ENCODE data around the gene PLPPR1. TPM values are rescaled to one million over a fixed set of nuclear protein-coding genes. Genes with fewer than 3 reads are reported as not detected.
"Not testable (repeated sequence)": the region's sequence is repeated elsewhere in the genome, so short reads cannot be mapped to it uniquely, and the experiment has no call there.

The PLPPR1 gene
- total and polyA plus RNA-seq, 2 donors (not counting 3 experiments of a cell fraction or from before 2014, with no cell fraction given): 0.18 to 0.50 TPM

DNA sequence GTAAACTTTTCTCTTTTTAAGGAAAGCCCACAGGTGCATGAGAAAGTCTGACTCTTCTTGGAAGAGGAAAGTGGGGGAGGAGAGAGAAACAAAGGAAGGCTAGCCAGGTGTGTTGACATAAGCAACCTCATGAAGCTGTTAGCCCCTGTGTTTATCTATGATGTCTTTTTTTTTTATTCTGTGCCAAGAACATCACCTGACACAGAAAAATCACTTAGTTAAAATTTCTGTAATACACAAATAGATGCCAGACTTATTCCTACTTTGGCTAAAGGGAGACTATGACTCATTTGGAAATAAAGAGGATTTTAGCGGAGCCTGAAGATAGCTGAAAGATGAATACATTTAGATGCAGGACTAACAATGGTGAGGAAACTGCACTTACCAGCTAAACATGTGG is 298.0 kb downstream of the PLPPR1 start:
- TF ChIP-seq FOS (IDR thresholded peaks at IDR 0.05; ENCODE audit: borderline replicate concordance, insufficient read depth, low read length): no peak
- TF ChIP-seq MYC (IDR thresholded peaks at IDR 0.05; ENCODE audit: low read depth, low read length): no peak
- Histone ChIP-seq H3K9me1 (replicated peaks; ENCODE audit: control insufficient read depth, extremely low read depth, insufficient read depth, low read length) (no peaks in the 10 kb centered on the region), H3K9ac (replicated peaks; ENCODE audit: extremely low read depth, insufficient read depth, low read length) (no peak overlapping the region), H3K36me3 (ENCODE audit: control insufficient read depth in 2 of 2, extremely low read depth in 1 of 2, insufficient read depth in 2 of 2, low read length in 2 of 2) (no peaks in the 10 kb centered on the region), H3K4me3 (replicated peaks in 1 of 3; ENCODE audit: insufficient read depth in 1 of 3, low read depth in 1 of 3, low read length in 3 of 3) (no peak overlapping the region), H2AFZ (ENCODE audit: low read depth, low read length) (no peak overlapping the region), H3K27ac (ENCODE audit: insufficient read depth, low read depth, low read length) (no peak overlapping the region), H3K9me3 (replicated peaks; ENCODE audit: control insufficient read depth, insufficient read depth, low read length) (no peaks in the 10 kb centered on the region), H3K4me2 (ENCODE audit: insufficient read depth, low read length) (no peak overlapping the region), H3K4me1 (ENCODE audit: control insufficient read depth, extremely low read depth, insufficient read depth, low read length) (no peaks in the 10 kb centered on the region), H3K79me2 (ENCODE audit: control insufficient read depth, insufficient read depth, low read length) (no peaks in the 10 kb centered on the region), H4K20me1 (replicated peaks; ENCODE audit: control insufficient read depth, extremely low read depth, insufficient read depth, low read length) (no peaks in the 10 kb centered on the region), H3K27me3 (ENCODE audit: control insufficient read depth in 2 of 2, insufficient read depth in 2 of 2, low read length in 2 of 2) (no peaks in the 10 kb centered on the region)
- intact Hi-C loops (cut with micrococcal nuclease) (no loop called here), dilution Hi-C loops (cut with MboI; ENCODE audit: extremely low pct_ligation_motif_present, low sequenced_read_pairs) (no loop called here)
- BruUV-seq (replicated peaks): no TSS peak
- DNase-seq (ENCODE audit: low read depth, low spot score) (no peak), FAIRE-seq (no peak)
- ChIA-PET POLR2A (no interaction called here), CTCF (interaction anchor here (0.7 to 1.0 kb wide), 2 partner anchors 15 to 625 kb away, joined by 3 read pairs; no protein-coding TSS in a partner anchor)

DNA sequence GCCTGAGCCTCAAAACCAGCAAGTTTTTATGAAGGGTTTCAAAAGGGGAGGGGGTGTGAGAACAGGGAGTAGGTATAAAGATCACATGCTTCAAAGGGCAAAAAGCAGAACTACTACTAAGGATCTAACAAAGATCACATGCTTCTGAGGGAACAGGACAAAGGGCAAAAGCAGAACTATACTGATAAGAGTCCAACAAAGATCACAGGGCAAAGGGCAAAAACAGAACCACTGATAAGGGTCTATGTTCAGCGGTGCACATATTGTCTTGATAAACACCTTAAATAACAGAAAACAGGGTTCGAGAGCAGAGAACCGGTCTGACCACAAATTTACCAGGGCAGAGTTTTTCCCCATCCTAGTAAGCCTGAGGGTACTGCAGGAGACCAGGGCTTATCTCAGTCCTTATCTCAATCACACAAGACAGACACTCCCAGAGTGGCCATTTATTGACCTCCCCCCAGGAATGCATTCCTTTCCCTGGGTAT is 298.9 kb downstream of the PLPPR1 start:
- H3K4me2 ChIP-seq (ENCODE audit: insufficient read depth, low read length); H3K27ac ChIP-seq (ENCODE audit: insufficient read depth, low read depth, low read length); BruUV-seq (replicated peaks); DNase-seq (ENCODE audit: low read depth, low spot score); H3K79me2 ChIP-seq (ENCODE audit: control insufficient read depth, insufficient read depth, low read length); dilution Hi-C loops (cut with MboI; ENCODE audit: extremely low pct_ligation_motif_present, low sequenced_read_pairs); intact Hi-C loops (cut with micrococcal nuclease); H3K9me3 ChIP-seq (replicated peaks; ENCODE audit: control insufficient read depth, insufficient read depth, low read length); H3K9ac ChIP-seq (replicated peaks; ENCODE audit: extremely low read depth, insufficient read depth, low read length); H3K9me1 ChIP-seq (replicated peaks; ENCODE audit: control insufficient read depth, extremely low read depth, insufficient read depth, low read length); H4K20me1 ChIP-seq (replicated peaks; ENCODE audit: control insufficient read depth, extremely low read depth, insufficient read depth, low read length); POLR2A ChIA-PET; FAIRE-seq; H2AFZ ChIP-seq (ENCODE audit: low read depth, low read length); H3K36me3 ChIP-seq (ENCODE audit: control insufficient read depth in 2 of 2, extremely low read depth in 1 of 2, insufficient read depth in 2 of 2, low read length in 2 of 2); H3K27me3 ChIP-seq (ENCODE audit: control insufficient read depth in 2 of 2, insufficient read depth in 2 of 2, low read length in 2 of 2); H3K4me1 ChIP-seq (ENCODE audit: control insufficient read depth, extremely low read depth, insufficient read depth, low read length); H3K4me3 ChIP-seq (replicated peaks in 1 of 3; ENCODE audit: insufficient read depth in 1 of 3, low read depth in 1 of 3, low read length in 3 of 3): not testable (repeated sequence)
- CTCF ChIA-PET: interaction anchor here (1.0 kb wide), 1 partner anchor 16 kb away, joined by 3 read pairs; no protein-coding TSS in a partner anchor
